HFF-Myc (cell line): ENCODE results near the gene RIPPLY1.
A peak's percentile ranks its signal among the peaks of the same experiment; 100 is the strongest.

ENCODE experiments used
- DNase-seq: peaks from one replicate; pipeline ENCODE4 v3.0.0-alpha.2; 2011; ENCODE audit warnings: low read depth; ENCODE audit errors: extremely low read depth
- H3K4me3 ChIP-seq: replicated peaks from 2 replicates; pipeline ENCODE4 v1.5.1; 2011; ENCODE audit warnings: low read depth, mild to moderate bottlenecking, control low read depth, low read length
- CTCF ChIP-seq: IDR thresholded peaks from 2 replicates; pipeline ENCODE4 v1.5.1; 2012; ENCODE audit warnings: mild to moderate bottlenecking, low read depth, low read length, control low read depth; ENCODE audit errors: missing control alignments

RIPPLY1 gene

GRCh38 chrX:106919932-106920452 is 16.9 kb upstream of the RIPPLY1 start, which contains the start of gene CLDN2:
Gene CLDN2, plus strand, starts transcription at chrX:106920402. Its CDS starts 7,827 bp downstream, at chrX:106928229.
- DNase-seq, result no peak
- no peak within 1 kb of the TSS for H3K4me3 ChIP-seq
- TF ChIP-seq CTCF, result no peak

GRCh38 chrX:106917830-106918500 is 14.8 kb upstream of the RIPPLY1 start:
- no peak overlapping the region for H3K4me3 ChIP-seq
- peak; percentile 55 for DNase-seq
- no peak for TF ChIP-seq CTCF

GRCh38 chrX:106912864-106913263 is 9.7 kb upstream of the RIPPLY1 start:
- no peak for TF ChIP-seq CTCF
- no peak overlapping the region for H3K4me3 ChIP-seq
- no peak for DNase-seq

- H3K4me3 ChIP-seq, result no peak overlapping the region
- no peak for TF ChIP-seq CTCF
- DNase-seq, result no peak
Observed at GRCh38 chrX:106906361-106906760, 3.2 kb upstream of the RIPPLY1 start.

GRCh38 chrX:106905064-106905708 is 2.0 kb upstream of the RIPPLY1 start:
- DNase-seq, result no peak
- H3K4me3 ChIP-seq, result no peak overlapping the region
- TF ChIP-seq CTCF, result no peak

GRCh38 chrX:106903856-106904528 is 851 bp upstream of the RIPPLY1 start:
- no peak overlapping the region for H3K4me3 ChIP-seq
- no peak for DNase-seq
- no peak for TF ChIP-seq CTCF
